GM12875 (cell line): ENCODE results near the gene SMKR1.

ENCODE experiments used
- H3K4me3 ChIP-seq: one replicate; pipeline ENCODE4 v1.5.1; 2011; ENCODE audit warnings: low read depth, low read length, control low read depth
- TF ChIP-seq, protein P1 (sequence below): IDR thresholded peaks from 2 replicates; pipeline ENCODE4 v1.5.1; 2011; ENCODE audit warnings: low read depth, mild to moderate bottlenecking, control low read depth, inconsistent platforms, low read length, moderate library complexity, borderline replicate concordance; ENCODE audit not compliant: insufficient read depth

The SMKR1 gene

DNA sequence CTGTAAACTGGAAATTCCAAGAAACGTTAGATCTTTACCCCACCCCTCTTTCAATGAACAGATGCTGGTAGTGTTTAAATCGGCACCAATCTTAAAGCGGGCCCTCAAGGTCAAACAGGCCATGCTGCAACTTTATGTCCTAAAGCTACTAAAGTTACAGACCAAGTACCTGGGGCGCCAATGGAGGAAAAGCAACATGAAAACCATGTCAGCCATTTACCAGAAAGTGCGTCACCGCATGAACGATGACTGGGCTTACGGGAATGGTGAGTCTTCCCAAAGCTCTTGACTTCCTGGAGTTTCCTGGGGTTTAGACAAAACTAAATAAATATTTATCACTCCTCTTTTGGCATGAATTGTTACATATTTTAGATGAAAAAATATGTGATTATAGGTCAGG is 19.6 kb upstream of the SMKR1 start:
- TF ChIP-seq, protein P1, sequence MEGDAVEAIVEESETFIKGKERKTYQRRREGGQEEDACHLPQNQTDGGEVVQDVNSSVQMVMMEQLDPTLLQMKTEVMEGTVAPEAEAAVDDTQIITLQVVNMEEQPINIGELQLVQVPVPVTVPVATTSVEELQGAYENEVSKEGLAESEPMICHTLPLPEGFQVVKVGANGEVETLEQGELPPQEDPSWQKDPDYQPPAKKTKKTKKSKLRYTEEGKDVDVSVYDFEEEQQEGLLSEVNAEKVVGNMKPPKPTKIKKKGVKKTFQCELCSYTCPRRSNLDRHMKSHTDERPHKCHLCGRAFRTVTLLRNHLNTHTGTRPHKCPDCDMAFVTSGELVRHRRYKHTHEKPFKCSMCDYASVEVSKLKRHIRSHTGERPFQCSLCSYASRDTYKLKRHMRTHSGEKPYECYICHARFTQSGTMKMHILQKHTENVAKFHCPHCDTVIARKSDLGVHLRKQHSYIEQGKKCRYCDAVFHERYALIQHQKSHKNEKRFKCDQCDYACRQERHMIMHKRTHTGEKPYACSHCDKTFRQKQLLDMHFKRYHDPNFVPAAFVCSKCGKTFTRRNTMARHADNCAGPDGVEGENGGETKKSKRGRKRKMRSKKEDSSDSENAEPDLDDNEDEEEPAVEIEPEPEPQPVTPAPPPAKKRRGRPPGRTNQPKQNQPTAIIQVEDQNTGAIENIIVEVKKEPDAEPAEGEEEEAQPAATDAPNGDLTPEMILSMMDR: no peak
- H3K4me3 ChIP-seq: no peak overlapping the region

DNA sequence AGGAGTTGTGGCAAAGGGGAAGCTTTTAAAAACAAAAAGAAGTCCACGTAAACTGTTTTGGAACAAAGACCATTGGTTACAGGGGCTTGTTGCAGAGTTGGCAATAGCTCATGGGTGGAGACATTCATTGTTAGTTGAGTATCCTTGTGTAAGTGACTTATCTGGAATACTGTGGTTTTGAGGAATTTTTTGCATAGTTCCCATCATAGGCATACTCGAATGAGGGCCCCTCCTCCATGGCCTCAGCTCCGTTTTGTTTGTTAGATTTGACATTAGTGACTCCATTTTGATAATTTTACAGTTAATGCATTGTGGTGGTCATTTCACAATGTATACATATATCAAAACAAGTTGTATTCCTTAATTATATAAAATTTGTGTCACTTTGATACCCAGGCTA is 12.8 kb upstream of the SMKR1 start:
- no peak overlapping the region for H3K4me3 ChIP-seq
- TF ChIP-seq, protein P1: no peak

DNA sequence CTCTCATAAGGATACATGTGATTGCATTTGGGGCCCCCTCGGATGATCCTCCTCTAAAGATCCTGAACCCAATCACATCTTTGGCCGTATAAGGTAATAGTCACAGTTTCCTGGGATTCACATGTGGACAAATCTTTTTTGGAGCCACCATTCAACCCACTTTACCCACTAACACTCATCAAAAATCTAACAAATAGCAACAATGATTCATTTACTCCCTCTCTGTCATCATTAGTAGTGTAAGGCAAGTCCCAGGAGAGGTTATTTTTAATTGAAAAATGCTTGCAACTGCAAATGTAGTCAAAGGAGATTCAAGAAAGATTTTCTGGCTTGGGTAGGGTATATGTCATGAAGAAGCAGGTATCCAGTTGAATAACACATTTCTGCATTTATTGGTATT is 9.9 kb upstream of the SMKR1 start:
- no peak overlapping the region for H3K4me3 ChIP-seq
- TF ChIP-seq, protein P1: no peak

DNA sequence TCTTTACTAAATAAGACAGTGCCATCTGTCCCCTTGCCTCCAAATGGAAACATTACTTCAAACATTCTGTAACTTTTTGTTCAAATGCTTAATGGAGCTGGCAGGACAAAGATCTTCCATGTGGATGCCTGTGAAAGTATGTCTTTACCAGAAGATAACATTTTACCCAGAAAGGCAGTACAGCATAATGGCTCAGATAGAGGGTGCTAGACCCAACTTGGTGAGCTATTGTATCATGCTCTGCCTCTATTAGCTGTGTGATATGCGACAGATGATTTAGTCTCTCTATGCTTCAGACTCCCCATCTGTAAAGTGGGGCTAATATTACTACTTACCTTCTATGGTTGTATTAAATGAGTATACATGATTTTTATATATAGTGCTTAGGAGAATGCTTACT is 8.8 kb upstream of the SMKR1 start:
- H3K4me3 ChIP-seq: no peak overlapping the region

DNA sequence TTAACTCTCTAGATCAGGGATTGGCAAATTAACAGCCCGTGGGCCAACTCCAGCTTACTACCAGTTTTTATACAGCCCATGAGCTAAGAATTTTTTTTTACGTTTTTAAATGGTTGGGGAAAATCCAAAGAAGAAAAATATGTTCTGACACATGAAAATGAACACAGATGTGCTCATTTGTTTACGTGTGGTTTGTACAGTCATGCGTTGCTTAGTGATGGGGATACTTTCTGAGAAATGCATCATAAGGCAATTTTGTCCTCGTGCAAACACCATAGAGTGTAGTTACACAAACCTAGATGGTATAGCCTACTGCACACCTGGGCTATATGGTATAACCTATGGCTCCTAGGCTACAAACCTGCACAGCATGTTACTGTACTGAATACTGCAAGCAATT is 8.3 kb upstream of the SMKR1 start:
- TF ChIP-seq, protein P1: no peak
- H3K4me3 ChIP-seq: no peak overlapping the region

More for the DNA sequence above, 8.8 kb upstream of the SMKR1 start:
- TF ChIP-seq, protein P1: no peak

DNA sequence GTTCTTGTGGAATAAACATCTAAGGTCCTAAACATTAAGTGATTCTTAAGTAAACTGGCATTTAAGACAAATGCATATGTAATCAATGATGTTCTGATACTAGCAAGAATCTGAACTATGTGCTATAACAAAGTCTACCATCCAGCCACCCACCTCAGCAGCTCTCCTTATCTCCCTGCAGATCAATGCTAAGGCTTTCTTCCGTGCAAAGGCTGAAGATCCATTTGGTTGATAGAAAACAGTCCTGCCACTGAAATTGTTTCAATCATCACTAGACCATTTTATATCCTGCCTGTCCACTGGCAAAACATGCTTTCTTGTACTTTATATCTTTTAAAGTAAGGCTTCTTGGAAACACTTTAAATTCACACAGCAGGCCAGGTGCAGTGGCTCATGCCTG is 6.3 kb upstream of the SMKR1 start:
- no peak overlapping the region for H3K4me3 ChIP-seq

DNA sequence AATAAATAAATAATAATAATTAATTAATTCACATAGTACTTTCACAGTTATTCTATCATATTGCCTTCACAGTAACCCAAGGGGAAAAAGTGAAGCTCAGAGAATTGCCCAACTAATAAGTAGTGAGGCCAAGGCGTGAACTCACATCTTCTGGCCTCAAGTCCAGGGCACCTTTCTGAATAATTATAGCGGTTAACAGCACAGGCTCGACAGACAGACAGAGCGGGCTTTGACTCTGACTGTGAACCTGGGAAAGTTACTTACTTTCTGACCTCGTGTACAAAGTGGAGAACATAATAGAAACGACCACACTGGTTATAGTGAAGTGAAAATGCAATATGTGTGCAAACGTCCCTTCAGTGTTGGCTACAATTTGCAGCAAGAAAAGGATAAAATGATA is 5.7 kb upstream of the SMKR1 start:
- H3K4me3 ChIP-seq: no peak overlapping the region

More for the DNA sequence above, 6.3 kb upstream of the SMKR1 start:
- TF ChIP-seq, protein P1: no peak

More for the DNA sequence above, 5.7 kb upstream of the SMKR1 start:
- TF ChIP-seq, protein P1: no peak
